Endothelial cell of umbilical vein (primary cell): Measurements from ENCODE around the gene ADARB1. TPM values are rescaled to one million over a fixed set of nuclear protein-coding genes. Genes with fewer than 3 reads are reported as not detected.

Experiments used
- BruUV-seq: library from RNA; stranded (reverse); fragments of 400-500 nt; replicated peaks from 2 replicates; lab custom pipeline; 2021; lab: Mats Ljungman, UMichigan
- CTCF ChIA-PET: fragments of 300-600, 350-600 bp; sonication (Branson Sonifier 250); formaldehyde crosslinking; loops from one replicate; lab custom pipeline; 2021; ENCODE audit warnings: antibody characterized with exemption, inconsistent platforms; lab: Charles Lee
- POLR2A ChIA-PET: fragments of 300-600, 350-600 bp; sonication (Branson Sonifier 250); formaldehyde crosslinking; loops from one replicate; lab custom pipeline; 2021; ENCODE audit warnings: antibody characterized with exemption, inconsistent platforms; lab: Charles Lee
- DNase-seq: peaks from one replicate; pipeline ENCODE4 v3.0.0-alpha.2; 2011; ENCODE audit warnings: low read depth, low spot score
- FAIRE-seq: peaks from 2 replicates; lab custom pipeline; 2011; peaks lifted over from hg19 to GRCh38; lab: Jason Lieb, UNC
- H2AFZ ChIP-seq: 2 replicates; pipeline ENCODE4 v1.6.0; 2012; ENCODE audit warnings: low read depth, low read length, control low read depth, inconsistent platforms
- H3K27ac ChIP-seq: 2 replicates; pipeline ENCODE4 v1.5.1; 2011; ENCODE audit warnings: low read depth, mild to moderate bottlenecking, control low read depth, low read length, moderate library complexity; ENCODE audit not compliant: insufficient read depth
- H3K27me3 ChIP-seq, 2 experiments: 2 replicates each; pipeline versions ENCODE4 v1.6.0 to v1.6.1; 2011; ENCODE audit warnings: low read length in 2 of 2, mixed read lengths in 1 of 2; ENCODE audit not compliant: control insufficient read depth in 2 of 2, insufficient read depth in 2 of 2
- H3K36me3 ChIP-seq, 2 experiments: 2 replicates in 1 of 2; 3 replicates in 1 of 2; pipeline ENCODE4 v1.5.1; 2011; ENCODE audit warnings: low read length in 2 of 2, mild to moderate bottlenecking in 1 of 2, moderate library complexity in 1 of 2; ENCODE audit not compliant: control insufficient read depth in 2 of 2, insufficient read depth in 2 of 2; ENCODE audit errors: extremely low read depth in 1 of 2
- H3K4me1 ChIP-seq: 3 replicates; pipeline ENCODE4 v1.5.1; 2011; ENCODE audit warnings: mild to moderate bottlenecking, low read length; ENCODE audit not compliant: control insufficient read depth, insufficient read depth; ENCODE audit errors: extremely low read depth
- H3K4me2 ChIP-seq: 2 replicates; pipeline ENCODE4 v1.6.1; 2011; ENCODE audit warnings: low read length, control low read depth, mixed read lengths; ENCODE audit not compliant: insufficient read depth
- H3K4me3 ChIP-seq, 3 experiments: fragments of 200-600 bp in 1 of 3; sonication (generic), shearing (Covaris generic) in 1 of 3; replicated peaks in 1 of 3; 2 replicates each; pipeline ENCODE4 v1.5.1; 2011 to 2016; ENCODE audit warnings: control low read depth in 3 of 3, low read length in 3 of 3, mild to moderate bottlenecking in 2 of 3, inconsistent platforms in 1 of 3, low read depth in 1 of 3, moderate library complexity in 1 of 3; ENCODE audit not compliant: insufficient read depth in 1 of 3
- H3K79me2 ChIP-seq: 2 replicates; pipeline ENCODE4 v1.6.0; 2012; ENCODE audit warnings: low read length, inconsistent platforms; ENCODE audit not compliant: control insufficient read depth, insufficient read depth
- H3K9ac ChIP-seq: replicated peaks from 2 replicates; pipeline ENCODE3; 2011; ENCODE audit warnings: low read length, control low read depth; ENCODE audit not compliant: insufficient read depth; ENCODE audit errors: extremely low read depth
- H3K9me1 ChIP-seq: replicated peaks from 3 replicates; pipeline ENCODE4 v1.6.0; 2011; ENCODE audit warnings: mild to moderate bottlenecking, low read length; ENCODE audit not compliant: control insufficient read depth, insufficient read depth; ENCODE audit errors: extremely low read depth
- H3K9me3 ChIP-seq: replicated peaks from 2 replicates; pipeline ENCODE4 v1.5.1; 2012; ENCODE audit warnings: low read length, inconsistent platforms; ENCODE audit not compliant: control insufficient read depth, insufficient read depth
- H4K20me1 ChIP-seq: replicated peaks from 2 replicates; pipeline ENCODE3; 2011; ENCODE audit warnings: mild to moderate bottlenecking, low read length; ENCODE audit not compliant: control insufficient read depth, insufficient read depth; ENCODE audit errors: extremely low read depth
- EZH2 ChIP-seq: IDR thresholded peaks from 2 replicates; pipeline ENCODE4 v1.6.1; 2012; ENCODE audit warnings: borderline replicate concordance, low read depth, mild to moderate bottlenecking, moderate library complexity, low read length, inconsistent platforms; ENCODE audit not compliant: severe bottlenecking
- FOS ChIP-seq: IDR thresholded peaks from 2 replicates; pipeline ENCODE4 v1.6.1; 2011; ENCODE audit warnings: mild to moderate bottlenecking, low read length, moderate library complexity, borderline replicate concordance; ENCODE audit not compliant: insufficient read depth
- MYC ChIP-seq: IDR thresholded peaks from one replicate; pipeline ENCODE4 v1.6.1; 2011; ENCODE audit warnings: mild to moderate bottlenecking, low read depth, low read length
- POLR2A ChIP-seq: IDR thresholded peaks from 2 replicates; pipeline ENCODE4 v1.6.1; 2012; ENCODE audit warnings: low read depth, mild to moderate bottlenecking, control low read depth, low read length
- POLR2AphosphoS5 ChIP-seq: IDR thresholded peaks from 2 replicates; pipeline ENCODE4 v1.6.1; 2012; ENCODE audit warnings: low read depth, mild to moderate bottlenecking, control low read depth, low read length, moderate library complexity; ENCODE audit not compliant: insufficient read depth
- dilution Hi-C: fragments of 300-500 bp; cut with MboI; formaldehyde crosslinking; loops from one replicate; pipeline ENCODE4 v1.15.0; 2019; ENCODE audit warnings: low sequenced_read_pairs; ENCODE audit not compliant: extremely low pct_ligation_motif_present
- intact Hi-C: fragments of 100-400 bp; cut with micrococcal nuclease; formaldehyde crosslinking; loops from one replicate; pipeline ENCODE4 v1.10.0; 2022
- polyA plus RNA-seq, 4 experiments: library from polyadenylated mRNA; depleted of rRNA in 3 of 4; stranded (reverse) in 3 of 4; unstranded in 1 of 4; fragments of >200 nt; gene quantifications; 2 replicates each; pipeline versions ENCODE4 v1.2.1 to v1.2.3, GENCODE V29; 2011 to 2012; ENCODE audit warnings: missing spikeins in 1 of 4
- total RNA-seq: library from RNA; stranded (reverse); gene quantifications from 2 replicates; pipeline ENCODE4 v1.2.3, GENCODE V29; 2021
- TF ChIP-seq, protein P1 (sequence below): IDR thresholded peaks from 2 replicates; pipeline ENCODE4 v1.6.1; 2011; ENCODE audit not compliant: insufficient read depth, insufficient read length
- TF ChIP-seq, protein P2 (sequence below), 2 donors: IDR thresholded peaks; 1 replicate in 1 of 2; 2 replicates in 1 of 2; pipeline ENCODE4 v1.5.1; 2011; ENCODE audit warnings: low read length in 2 of 2, mild to moderate bottlenecking in 2 of 2, moderate library complexity in 2 of 2, control low read depth in 1 of 2, inconsistent platforms in 1 of 2, low read depth in 1 of 2; ENCODE audit not compliant: insufficient read depth in 1 of 2; ENCODE audit errors: extremely low read depth in 1 of 2

The ADARB1 gene
- total and polyA plus RNA-seq, 2 donors (not counting 3 experiments of a cell fraction or from before 2014, with no cell fraction given): 32.5 to 54.3 TPM

DNA sequence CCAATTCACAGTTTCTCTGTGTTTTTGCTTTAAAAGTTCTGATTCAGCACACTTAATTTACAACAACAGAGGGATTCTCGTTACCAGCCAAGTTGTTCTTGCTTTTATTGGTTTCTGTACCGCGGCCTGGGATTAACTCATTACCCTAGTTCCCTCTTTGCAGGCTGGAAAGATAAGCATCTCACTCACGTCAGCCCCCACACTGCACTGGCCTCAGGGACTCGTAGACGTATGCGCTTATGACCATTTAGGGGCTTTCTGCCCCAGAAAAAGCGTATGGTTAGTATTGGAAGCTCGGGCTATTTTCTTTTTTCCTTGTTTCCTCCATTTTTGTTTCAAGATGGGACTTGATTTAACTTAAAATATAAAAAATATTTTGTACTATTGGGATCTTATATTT, 137.3 kb downstream of the ADARB1 start:
- H3K9me1 ChIP-seq: no peaks in the 10 kb centered on the region
- intact Hi-C loops: no loop called here
- no peaks in the 10 kb centered on the region for H3K9me3 ChIP-seq
- CTCF ChIA-PET: interaction anchor here (1.0 kb wide), 1 partner anchor 73 kb away, joined by 5 read pairs; no protein-coding TSS in a partner anchor
- no peaks in the 10 kb centered on the region for H3K27me3 ChIP-seq
- TF ChIP-seq EZH2 (no peak), POLR2AphosphoS5 (no peak), FOS (no peak), POLR2A (no peak), MYC (no peak)
- TF ChIP-seq, protein P1, sequence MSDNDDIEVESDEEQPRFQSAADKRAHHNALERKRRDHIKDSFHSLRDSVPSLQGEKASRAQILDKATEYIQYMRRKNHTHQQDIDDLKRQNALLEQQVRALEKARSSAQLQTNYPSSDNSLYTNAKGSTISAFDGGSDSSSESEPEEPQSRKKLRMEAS: no peak
- TF ChIP-seq, protein P2, sequence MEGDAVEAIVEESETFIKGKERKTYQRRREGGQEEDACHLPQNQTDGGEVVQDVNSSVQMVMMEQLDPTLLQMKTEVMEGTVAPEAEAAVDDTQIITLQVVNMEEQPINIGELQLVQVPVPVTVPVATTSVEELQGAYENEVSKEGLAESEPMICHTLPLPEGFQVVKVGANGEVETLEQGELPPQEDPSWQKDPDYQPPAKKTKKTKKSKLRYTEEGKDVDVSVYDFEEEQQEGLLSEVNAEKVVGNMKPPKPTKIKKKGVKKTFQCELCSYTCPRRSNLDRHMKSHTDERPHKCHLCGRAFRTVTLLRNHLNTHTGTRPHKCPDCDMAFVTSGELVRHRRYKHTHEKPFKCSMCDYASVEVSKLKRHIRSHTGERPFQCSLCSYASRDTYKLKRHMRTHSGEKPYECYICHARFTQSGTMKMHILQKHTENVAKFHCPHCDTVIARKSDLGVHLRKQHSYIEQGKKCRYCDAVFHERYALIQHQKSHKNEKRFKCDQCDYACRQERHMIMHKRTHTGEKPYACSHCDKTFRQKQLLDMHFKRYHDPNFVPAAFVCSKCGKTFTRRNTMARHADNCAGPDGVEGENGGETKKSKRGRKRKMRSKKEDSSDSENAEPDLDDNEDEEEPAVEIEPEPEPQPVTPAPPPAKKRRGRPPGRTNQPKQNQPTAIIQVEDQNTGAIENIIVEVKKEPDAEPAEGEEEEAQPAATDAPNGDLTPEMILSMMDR (IDR thresholded peaks at IDR 0.05; ENCODE audit: extremely low read depth in 1 of 2, insufficient read depth in 1 of 2, low read depth in 1 of 2, low read length in 2 of 2): no peak
- no peak for FAIRE-seq
- no peaks in the 10 kb centered on the region for H3K79me2 ChIP-seq
- no peak for DNase-seq
- no peaks in the 10 kb centered on the region for H4K20me1 ChIP-seq
- peaks cover 0 to 11% of the 10 kb centered on the region in 2 experiments for H3K36me3 ChIP-seq
- POLR2A ChIA-PET: no interaction called here
- no peak overlapping the region for H3K4me3 ChIP-seq
- BruUV-seq: no TSS peak
- H3K27ac ChIP-seq: no peak overlapping the region
- H3K9ac ChIP-seq: no peak overlapping the region
- H3K4me1 ChIP-seq: no peaks in the 10 kb centered on the region
- dilution Hi-C loops: no loop called here
- no peak overlapping the region for H3K4me2 ChIP-seq
- no peak overlapping the region for H2AFZ ChIP-seq
